ENCODE results near the gene KRT77.

DNA sequence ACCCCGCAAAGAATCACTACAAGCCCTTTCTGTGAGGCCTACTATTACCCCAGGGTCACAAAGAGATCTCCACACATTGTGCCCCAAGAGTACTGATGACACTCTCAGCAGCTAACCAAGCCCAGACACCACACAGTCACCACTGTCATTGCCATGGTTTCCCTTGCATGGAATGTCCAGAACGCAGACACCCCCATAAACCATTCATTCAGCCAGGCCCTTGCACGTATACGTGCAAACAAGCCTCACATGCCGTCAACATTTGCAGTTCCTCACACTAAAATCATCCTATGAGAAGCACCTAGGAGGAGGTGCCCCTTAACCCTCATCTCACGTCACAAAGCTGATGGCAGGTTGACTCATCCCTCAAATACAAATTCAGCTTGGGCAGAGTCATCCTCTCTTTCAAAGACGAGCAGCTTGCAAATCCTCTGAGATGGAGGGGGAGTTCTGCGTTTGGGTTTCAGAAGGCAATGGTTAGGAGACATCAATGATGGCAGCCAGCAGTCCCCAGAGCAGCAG lies 17.1 kb upstream of the KRT77 start:
- TF ChIP-seq POLR2AphosphoS5 (IDR thresholded peaks at IDR 0.05; ENCODE audit: borderline replicate concordance, low read depth, low read length) (no peak), EZH2 (IDR thresholded peaks at IDR 0.05) (no peak)

All from SK-N-MC (cell line).